ENCODE measurements around the gene NCOA1.
"Not testable (repeated sequence)": the region's sequence is repeated elsewhere in the genome, so short reads cannot be mapped to it uniquely, and the experiment has no call there.

NCOA1 gene

GRCh38 chr2:24805811-24806660, 315.0 kb downstream of the NCOA1 start:
- H3K27me3 ChIP-seq (ENCODE audit: control insufficient read depth, insufficient read depth, low read length, poor library complexity, severe bottlenecking); H3K4me3 ChIP-seq (ENCODE audit: insufficient read depth, low read depth, low read length); H3K27ac ChIP-seq (ENCODE audit: insufficient read depth, low read depth, low read length, poor library complexity, severe bottlenecking); H3K4me1 ChIP-seq (ENCODE audit: control insufficient read depth, insufficient read depth, low read length); H3K9me3 ChIP-seq (ENCODE audit: control insufficient read depth, low read length): not testable (repeated sequence)
- H3K36me3 ChIP-seq (ENCODE audit: control insufficient read depth, insufficient read depth, low read length) = peaks cover 16% of the 10 kb centered on the region
- 91 to 95% methylated on average over 24 to 25 of the region's 25 CpGs for whole genome bisulfite sequencing, 2 experiments

GRCh38 chr2:24806661-24807036, 315.6 kb downstream of the NCOA1 start:
- no peaks in the 10 kb centered on the region for H3K9me3 ChIP-seq (ENCODE audit: control insufficient read depth, low read length)
- H3K4me1 ChIP-seq (ENCODE audit: control insufficient read depth, insufficient read depth, low read length) = no peaks in the 10 kb centered on the region
- no peak overlapping the region for H3K4me3 ChIP-seq (ENCODE audit: insufficient read depth, low read depth, low read length)
- H3K27ac ChIP-seq (ENCODE audit: insufficient read depth, low read depth, low read length, poor library complexity, severe bottlenecking) = no peak overlapping the region
- H3K27me3 ChIP-seq (ENCODE audit: control insufficient read depth, insufficient read depth, low read length, poor library complexity, severe bottlenecking) = no peaks in the 10 kb centered on the region
- H3K36me3 ChIP-seq (ENCODE audit: control insufficient read depth, insufficient read depth, low read length) = peaks cover 16% of the 10 kb centered on the region

- peaks cover 16% of the 10 kb centered on the region for H3K36me3 ChIP-seq (ENCODE audit: control insufficient read depth, insufficient read depth, low read length)
- 94 to 95% methylated on average over 2 to 4 of the region's 4 CpGs for WGBS, 2 experiments
- no peaks in the 10 kb centered on the region for H3K4me1 ChIP-seq (ENCODE audit: control insufficient read depth, insufficient read depth, low read length)
These were observed 318.4 kb downstream of the NCOA1 start for GRCh38 chr2:24809316-24810007.

DNA sequence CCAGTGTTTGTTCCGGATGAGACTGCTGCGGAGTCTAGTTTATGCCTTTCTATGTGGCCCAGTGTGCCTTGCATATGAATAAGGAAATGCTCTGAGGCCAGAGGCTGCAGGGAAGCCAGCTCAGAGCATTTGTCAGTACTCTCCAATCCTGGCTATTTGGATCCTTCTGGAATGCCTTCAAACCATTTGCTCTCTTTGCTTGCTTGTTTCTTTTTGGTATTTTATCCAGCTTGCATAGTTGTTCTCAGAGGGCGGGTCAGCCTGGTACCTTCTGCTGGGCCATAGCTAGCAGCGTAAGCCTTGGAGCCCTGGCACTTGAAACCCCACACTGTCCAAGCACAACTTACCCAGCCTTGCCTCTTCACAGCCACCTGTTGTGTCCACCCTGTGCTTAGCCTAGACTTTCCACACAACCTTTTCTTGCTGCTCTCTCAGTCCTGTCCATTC, 322.7 kb downstream of the NCOA1 start:
- WGBS, 2 experiments = 95 to 96% methylated on average over 4 of the region's 4 CpGs
- Histone ChIP-seq H3K9me3 (ENCODE audit: control insufficient read depth, low read length) (no peaks in the 10 kb centered on the region), H3K4me3 (ENCODE audit: insufficient read depth, low read depth, low read length) (no peak overlapping the region), H3K27ac (ENCODE audit: insufficient read depth, low read depth, low read length, poor library complexity, severe bottlenecking) (no peak overlapping the region), H3K4me1 (ENCODE audit: control insufficient read depth, insufficient read depth, low read length) (no peaks in the 10 kb centered on the region), H3K36me3 (ENCODE audit: control insufficient read depth, insufficient read depth, low read length) (peaks cover 36% of the 10 kb centered on the region), H3K27me3 (ENCODE audit: control insufficient read depth, insufficient read depth, low read length, poor library complexity, severe bottlenecking) (no peaks in the 10 kb centered on the region)

More at GRCh38 chr2:24809316-24810007, 318.4 kb downstream of the NCOA1 start:
- H3K27ac ChIP-seq (ENCODE audit: insufficient read depth, low read depth, low read length, poor library complexity, severe bottlenecking) = no peak overlapping the region
- no peaks in the 10 kb centered on the region for H3K27me3 ChIP-seq (ENCODE audit: control insufficient read depth, insufficient read depth, low read length, poor library complexity, severe bottlenecking)
- H3K9me3 ChIP-seq (ENCODE audit: control insufficient read depth, low read length) = no peaks in the 10 kb centered on the region
- H3K4me3 ChIP-seq (ENCODE audit: insufficient read depth, low read depth, low read length) = no peak overlapping the region

DNA sequence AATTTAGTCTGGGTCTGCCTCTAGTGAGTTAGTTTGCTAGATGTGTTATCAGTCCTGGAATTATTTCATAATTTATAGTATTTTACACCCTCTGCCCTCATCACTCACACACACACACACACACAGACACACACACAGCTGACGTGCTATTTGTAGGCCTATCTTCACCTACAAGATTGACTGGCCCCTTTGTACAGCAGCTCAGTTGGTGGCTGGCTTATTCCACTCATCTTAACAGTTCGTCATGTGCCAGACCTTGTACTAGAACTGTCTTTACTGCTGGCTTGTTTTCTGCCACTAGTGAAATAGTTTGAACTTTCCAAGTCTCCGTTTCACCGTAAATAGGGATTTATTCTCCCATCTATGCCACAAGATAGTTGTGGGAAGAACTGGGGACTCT, 323.5 kb downstream of the NCOA1 start:
- 94 to 95% methylated on average over 4 of the region's 4 CpGs for WGBS, 2 experiments
- no peaks in the 10 kb centered on the region for H3K4me1 ChIP-seq (ENCODE audit: control insufficient read depth, insufficient read depth, low read length)
- H3K36me3 ChIP-seq (ENCODE audit: control insufficient read depth, insufficient read depth, low read length) = peaks cover 44% of the 10 kb centered on the region
- no peak overlapping the region for H3K4me3 ChIP-seq (ENCODE audit: insufficient read depth, low read depth, low read length)
- H3K9me3 ChIP-seq (ENCODE audit: control insufficient read depth, low read length) = no peaks in the 10 kb centered on the region
- no peak overlapping the region for H3K27ac ChIP-seq (ENCODE audit: insufficient read depth, low read depth, low read length, poor library complexity, severe bottlenecking)
- no peaks in the 10 kb centered on the region for H3K27me3 ChIP-seq (ENCODE audit: control insufficient read depth, insufficient read depth, low read length, poor library complexity, severe bottlenecking)

GRCh38 chr2:24815171-24815570, 324.1 kb downstream of the NCOA1 start:
- Histone ChIP-seq H3K4me3 (ENCODE audit: insufficient read depth, low read depth, low read length) (no peak overlapping the region), H3K27me3 (ENCODE audit: control insufficient read depth, insufficient read depth, low read length, poor library complexity, severe bottlenecking) (no peaks in the 10 kb centered on the region), H3K27ac (ENCODE audit: insufficient read depth, low read depth, low read length, poor library complexity, severe bottlenecking) (no peak overlapping the region), H3K9me3 (ENCODE audit: control insufficient read depth, low read length) (no peaks in the 10 kb centered on the region), H3K36me3 (ENCODE audit: control insufficient read depth, insufficient read depth, low read length) (peaks cover 50% of the 10 kb centered on the region), H3K4me1 (ENCODE audit: control insufficient read depth, insufficient read depth, low read length) (no peaks in the 10 kb centered on the region)
- WGBS, 2 experiments = 93 to 97% methylated on average over 4 of the region's 4 CpGs

DNA sequence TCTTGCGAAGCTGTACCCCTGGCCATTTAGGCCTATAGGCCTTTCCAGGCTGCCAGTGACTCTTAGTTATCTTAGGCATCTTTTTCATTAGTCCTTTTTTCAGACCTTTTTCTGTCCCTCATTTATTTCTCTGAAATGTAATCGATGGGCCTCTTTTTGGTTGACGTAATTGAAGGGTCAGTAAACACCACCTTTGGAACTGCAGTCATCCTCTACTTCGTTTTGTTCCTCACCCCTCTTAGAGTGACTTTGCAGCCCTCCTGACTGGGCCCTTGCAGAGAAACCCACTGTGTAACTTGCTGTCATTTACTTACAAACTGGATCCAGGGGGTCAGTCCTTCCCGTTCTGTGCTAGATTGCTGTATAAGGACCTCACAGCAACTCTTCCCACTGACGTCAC, 325.4 kb downstream of the NCOA1 start:
- H3K27me3 ChIP-seq (ENCODE audit: control insufficient read depth, insufficient read depth, low read length, poor library complexity, severe bottlenecking) = no peaks in the 10 kb centered on the region
- no peak overlapping the region for H3K27ac ChIP-seq (ENCODE audit: insufficient read depth, low read depth, low read length, poor library complexity, severe bottlenecking)
- H3K36me3 ChIP-seq (ENCODE audit: control insufficient read depth, insufficient read depth, low read length) = peaks cover 54% of the 10 kb centered on the region
- no peaks in the 10 kb centered on the region for H3K9me3 ChIP-seq (ENCODE audit: control insufficient read depth, low read length)
- no peak overlapping the region for H3K4me3 ChIP-seq (ENCODE audit: insufficient read depth, low read depth, low read length)
- H3K4me1 ChIP-seq (ENCODE audit: control insufficient read depth, insufficient read depth, low read length) = peaks cover 12% of the 10 kb centered on the region
- 93 to 96% methylated on average over 6 of the region's 6 CpGs for WGBS, 2 experiments

GRCh38 chr2:24816884-24817283, 325.8 kb downstream of the NCOA1 start:
- Histone ChIP-seq H3K27me3 (ENCODE audit: control insufficient read depth, insufficient read depth, low read length, poor library complexity, severe bottlenecking) (no peaks in the 10 kb centered on the region), H3K36me3 (ENCODE audit: control insufficient read depth, insufficient read depth, low read length) (peaks cover 54% of the 10 kb centered on the region), H3K4me1 (ENCODE audit: control insufficient read depth, insufficient read depth, low read length) (peaks cover 17% of the 10 kb centered on the region), H3K27ac (ENCODE audit: insufficient read depth, low read depth, low read length, poor library complexity, severe bottlenecking) (no peak overlapping the region), H3K9me3 (ENCODE audit: control insufficient read depth, low read length) (no peaks in the 10 kb centered on the region), H3K4me3 (ENCODE audit: insufficient read depth, low read depth, low read length) (no peak overlapping the region)
- WGBS, 2 experiments = 97 to 98% methylated on average over 4 of the region's 4 CpGs

DNA sequence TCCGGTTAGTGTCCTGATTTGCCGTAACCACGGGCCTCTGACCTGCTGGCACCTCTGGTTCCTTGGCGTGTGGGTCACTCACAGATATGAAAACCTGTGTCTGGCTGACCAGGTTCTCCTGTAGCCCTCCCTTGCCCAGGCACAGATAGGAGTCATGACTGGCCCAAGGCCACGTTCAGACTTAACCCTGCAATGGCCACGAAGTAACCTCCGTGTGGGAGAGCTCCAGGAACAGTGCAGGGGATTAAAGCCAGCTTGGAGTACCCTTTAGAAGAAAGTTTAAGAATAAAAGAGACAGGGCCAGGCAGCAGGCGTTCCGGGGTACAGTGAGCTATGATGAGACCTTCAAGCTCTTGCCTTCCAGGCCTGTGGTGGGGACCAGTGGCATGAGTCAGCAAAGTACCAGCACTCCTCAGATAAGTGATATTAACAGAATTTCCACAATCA, 327.7 kb downstream of the NCOA1 start:
- H3K27me3 ChIP-seq (ENCODE audit: control insufficient read depth, insufficient read depth, low read length, poor library complexity, severe bottlenecking) = no peaks in the 10 kb centered on the region
- no peaks in the 10 kb centered on the region for H3K9me3 ChIP-seq (ENCODE audit: control insufficient read depth, low read length)
- H3K4me3 ChIP-seq (ENCODE audit: insufficient read depth, low read depth, low read length) = no peak overlapping the region
- no peak overlapping the region for H3K27ac ChIP-seq (ENCODE audit: insufficient read depth, low read depth, low read length, poor library complexity, severe bottlenecking)
- H3K4me1 ChIP-seq (ENCODE audit: control insufficient read depth, insufficient read depth, low read length) = peaks cover 19% of the 10 kb centered on the region
- WGBS, 2 experiments = 81 to 84% methylated on average over 9 of the region's 9 CpGs
- peaks cover 58% of the 10 kb centered on the region for H3K36me3 ChIP-seq (ENCODE audit: control insufficient read depth, insufficient read depth, low read length)

DNA sequence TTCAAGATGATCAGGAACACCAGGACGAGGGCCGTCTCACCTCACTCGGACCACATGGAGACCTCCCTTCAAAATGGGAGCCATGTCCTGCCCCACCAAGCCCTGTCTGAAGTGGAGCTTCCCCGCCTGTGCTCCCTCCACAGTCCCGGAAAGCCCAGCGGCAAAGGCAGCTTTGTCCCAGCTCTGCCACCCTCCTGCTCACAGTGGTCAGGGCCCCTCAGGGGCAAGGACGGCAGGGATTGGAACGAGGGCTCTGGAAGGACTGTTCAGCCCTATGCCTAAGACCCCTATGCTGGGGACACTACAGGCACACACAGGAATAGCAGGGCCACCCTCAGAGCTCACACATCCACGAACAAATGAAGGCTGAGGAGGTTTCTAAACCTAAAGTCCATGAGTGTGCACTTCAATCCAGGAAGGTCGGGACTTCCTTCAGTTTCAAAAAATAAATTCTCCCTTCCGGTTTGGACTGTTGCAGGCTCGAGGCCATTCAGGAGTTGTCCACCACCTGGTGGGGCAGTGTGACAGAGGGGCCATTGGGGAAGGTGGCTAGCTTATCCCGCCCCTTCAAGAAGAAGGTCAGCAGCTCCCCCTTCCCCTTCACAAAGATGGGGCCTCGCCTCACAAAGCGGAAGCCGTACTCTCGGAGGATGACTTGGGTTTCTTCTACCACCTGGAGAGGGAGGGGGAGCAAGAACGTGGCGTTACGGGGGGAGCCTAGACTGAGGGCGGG, 328.6 kb downstream of the NCOA1 start:
- WGBS, 2 experiments = 90 to 94% methylated on average over 21 of the region's 21 CpGs
- Histone ChIP-seq H3K36me3 (ENCODE audit: control insufficient read depth, insufficient read depth, low read length) (peaks cover 58% of the 10 kb centered on the region), H3K9me3 (ENCODE audit: control insufficient read depth, low read length) (no peaks in the 10 kb centered on the region), H3K27me3 (ENCODE audit: control insufficient read depth, insufficient read depth, low read length, poor library complexity, severe bottlenecking) (no peaks in the 10 kb centered on the region), H3K4me1 (ENCODE audit: control insufficient read depth, insufficient read depth, low read length) (peaks cover 19% of the 10 kb centered on the region), H3K27ac (ENCODE audit: insufficient read depth, low read depth, low read length, poor library complexity, severe bottlenecking) (no peak overlapping the region), H3K4me3 (ENCODE audit: insufficient read depth, low read depth, low read length) (no peak overlapping the region)

Measured in ectodermal cell (in vitro differentiated cells).